HEK293 (cell line): ENCODE results near the gene IFFO2.

ENCODE experiments used
- CTCF ChIA-PET: fragments of 350-600 bp; formaldehyde crosslinking; extraction: SDS; loops from one replicate; lab custom pipeline; 2021; ENCODE audit warnings: antibody characterized with exemption; lab: Yijun Ruan, JAX
- POLR2A ChIA-PET: fragments of 300-600 bp; formaldehyde crosslinking; extraction: SDS; loops from one replicate; lab custom pipeline; 2020; ENCODE audit warnings: antibody characterized with exemption, inconsistent platforms; lab: Yijun Ruan, JAX
- H3K27ac ChIP-seq: fragments of 200-500 bp; sonication (Bioruptor generic); 2 replicates; pipeline ENCODE4 v1.5.1; 2014; ENCODE audit warnings: low read depth, low read length, control low read depth, inconsistent platforms; ENCODE audit errors: extremely low read depth
- H3K36me3 ChIP-seq, 2 experiments: fragments of 200-500 bp in 1 of 2; sonication (Bioruptor generic) in 1 of 2; 1 replicate in 1 of 2; 2 replicates in 1 of 2; pipeline ENCODE4 v1.5.1; 2014 to 2017; ENCODE audit warnings: inconsistent platforms in 2 of 2, low read length in 2 of 2; ENCODE audit not compliant: control insufficient read depth in 2 of 2, insufficient read depth in 1 of 2
- H3K4me1 ChIP-seq: fragments of 200-500 bp; sonication (Bioruptor generic); 2 replicates; pipeline ENCODE4 v1.5.1; 2014; ENCODE audit warnings: mild to moderate bottlenecking, low read length, inconsistent platforms; ENCODE audit not compliant: control insufficient read depth, insufficient read depth
- H3K4me3 ChIP-seq: 2 replicates; pipeline ENCODE4 v1.5.1; 2011; ENCODE audit warnings: low read depth, mild to moderate bottlenecking, control low read depth, low read length, moderate library complexity
- H3K9me3 ChIP-seq: fragments of 200-500 bp; sonication (Bioruptor generic); 2 replicates; pipeline ENCODE4 v1.5.1; 2014; ENCODE audit warnings: low read depth, low read length, inconsistent platforms; ENCODE audit not compliant: control insufficient read depth, insufficient read depth
- AEBP2 ChIP-seq: fragments of 450-650 bp; formaldehyde crosslinking; IDR thresholded peaks from 2 replicates; pipeline ENCODE4 v1.5.1; 2016; ENCODE audit warnings: missing biosample characterization, missing genetic modification characterization, borderline replicate concordance
- GLIS1 ChIP-seq: fragments of 450-650 bp; formaldehyde crosslinking; IDR thresholded peaks from 2 replicates; pipeline ENCODE4 v1.5.1; 2016; ENCODE audit warnings: missing biosample characterization, missing genetic modification characterization
- KLF1 ChIP-seq: fragments of 450-650 bp; formaldehyde crosslinking; IDR thresholded peaks from 2 replicates; pipeline ENCODE4 v1.5.1; 2016; ENCODE audit warnings: missing biosample characterization, missing genetic modification characterization
- KLF17 ChIP-seq: fragments of 450-650 bp; formaldehyde crosslinking; IDR thresholded peaks from 2 replicates; pipeline ENCODE4 v1.5.1; 2016; ENCODE audit warnings: missing biosample characterization, missing genetic modification characterization
- SP2 ChIP-seq: fragments of 450-650 bp; formaldehyde crosslinking; IDR thresholded peaks from 2 replicates; pipeline ENCODE4 v1.5.1; 2016; ENCODE audit warnings: missing biosample characterization, missing genetic modification characterization
- YY2 ChIP-seq: fragments of 450-650 bp; formaldehyde crosslinking; IDR thresholded peaks from 2 replicates; pipeline ENCODE4 v1.5.1; 2016; ENCODE audit warnings: missing biosample characterization, missing genetic modification characterization
- ZBTB11 ChIP-seq: fragments of 450-650 bp; formaldehyde crosslinking; conservative IDR thresholded peaks from 2 replicates; pipeline ENCODE4 v1.5.1; 2016; ENCODE audit warnings: low read depth, missing biosample characterization, missing genetic modification characterization
- ZBTB17 ChIP-seq: fragments of 450-650 bp; formaldehyde crosslinking; IDR thresholded peaks from 2 replicates; pipeline ENCODE4 v1.5.1; 2016; ENCODE audit warnings: missing biosample characterization, missing genetic modification characterization
- ZNF132 ChIP-seq: fragments of 450-650 bp; formaldehyde crosslinking; IDR thresholded peaks from 2 replicates; pipeline ENCODE4 v1.5.1; 2017; ENCODE audit warnings: missing biosample characterization, missing genetic modification characterization, borderline replicate concordance
- ZNF169 ChIP-seq: fragments of 450-650 bp; formaldehyde crosslinking; IDR thresholded peaks from 2 replicates; pipeline ENCODE4 v1.5.1; 2016; ENCODE audit warnings: missing biosample characterization, missing genetic modification characterization
- ZNF324 ChIP-seq: fragments of 450-650 bp; formaldehyde crosslinking; IDR thresholded peaks from 2 replicates; pipeline ENCODE4 v1.5.1; 2016; ENCODE audit warnings: missing biosample characterization, missing genetic modification characterization
- ZNF423 ChIP-seq: fragments of 450-650 bp; formaldehyde crosslinking; IDR thresholded peaks from 2 replicates; pipeline ENCODE4 v1.5.1; 2016; ENCODE audit warnings: missing biosample characterization, missing genetic modification characterization
- ZNF449 ChIP-seq: fragments of 450-650 bp; formaldehyde crosslinking; IDR thresholded peaks from 2 replicates; pipeline ENCODE4 v1.5.1; 2017; ENCODE audit warnings: missing biosample characterization, mild to moderate bottlenecking, missing genetic modification characterization, moderate library complexity
- ZNF555 ChIP-seq: fragments of 450-650 bp; formaldehyde crosslinking; conservative IDR thresholded peaks from 2 replicates; pipeline ENCODE4 v1.5.1; 2017; ENCODE audit warnings: missing biosample characterization, mild to moderate bottlenecking, missing genetic modification characterization, inconsistent platforms
- ZNF580 ChIP-seq: fragments of 450-650 bp; formaldehyde crosslinking; IDR thresholded peaks from 2 replicates; pipeline ENCODE4 v1.5.1; 2016; ENCODE audit warnings: missing biosample characterization, missing genetic modification characterization
- ZNF600 ChIP-seq: fragments of 450-650 bp; formaldehyde crosslinking; IDR thresholded peaks from 2 replicates; pipeline ENCODE4 v1.5.1; 2016; ENCODE audit warnings: missing biosample characterization, missing genetic modification characterization
- ZNF658 ChIP-seq: fragments of 450-650 bp; formaldehyde crosslinking; IDR thresholded peaks from 2 replicates; pipeline ENCODE4; 2016; ENCODE audit warnings: missing biosample characterization, missing genetic modification characterization
- ZNF768 ChIP-seq: fragments of 450-650 bp; formaldehyde crosslinking; IDR thresholded peaks from 2 replicates; pipeline ENCODE4 v1.5.1; 2018; ENCODE audit warnings: missing biosample characterization, mild to moderate bottlenecking, missing genetic modification characterization

Gene IFFO2

GRCh38 chr1:18953731-18954231, 2.7 kb downstream of the IFFO2 start:
- TF ChIP-seq KLF1 (tag by site-specific recombination) (peak; percentile 70), GLIS1 (tag by site-specific recombination) (peak; percentile 34; the same call in 1 of the 2 replicates), KLF17 (tag by site-specific recombination) (0 out of 2 replicates have a peak, but pooled peaks have one; percentile 20), SP2 (tag by site-specific recombination) (no peak), ZNF600 (tag by site-specific recombination) (0 out of 2 replicates have a peak, but pooled peaks have one; percentile 16)
- H3K27ac ChIP-seq = no peak overlapping the region
- H3K4me3 ChIP-seq = no peak overlapping the region
- ChIA-PET CTCF (interaction anchor here (1.2 to 3.6 kb wide), 4 partner anchors 9 to 78 kb away, joined by 3 to 20 read pairs (median 4); no protein-coding TSS in a partner anchor), POLR2A (interaction anchor here (1.0 to 3.4 kb wide), 2 partner anchors 9 to 51 kb away, joined by 4 to 22 read pairs; partner anchors contain the start of gene ALDH4A1)
- H3K9me3 ChIP-seq = no peaks in the 10 kb centered on the region
- H3K36me3 ChIP-seq = peaks cover 0 to 5% of the 10 kb centered on the region in 2 experiments; a peak in 1 of 3 replicates
- H3K4me1 ChIP-seq = peaks cover 3% of the 10 kb centered on the region; the same call in 1 of the 2 replicates

- no peak overlapping the region for H3K27ac ChIP-seq
- H3K9me3 ChIP-seq = no peaks in the 10 kb centered on the region
- no peak overlapping the region for H3K4me3 ChIP-seq
- peaks cover 0 to 5% of the 10 kb centered on the region in 2 experiments; a peak in 1 of 3 replicates for H3K36me3 ChIP-seq
- CTCF ChIA-PET = interaction anchor here (0.7 to 3.6 kb wide), 3 partner anchors 15 to 1533 kb away, joined by 3 to 20 read pairs (median 4); no protein-coding TSS in a partner anchor
- POLR2A ChIA-PET = no interaction called here
- TF ChIP-seq ZNF768 (tag by site-specific recombination) = peak; percentile 97
- no peak for TF ChIP-seq AEBP2
- TF ChIP-seq ZNF658 (tag by site-specific recombination) = no peak
- TF ChIP-seq ZNF555 (tag by site-specific recombination) = no peak
- no peak for TF ChIP-seq ZNF132 (tag by site-specific recombination)
- no peak for TF ChIP-seq ZBTB11 (tag by site-specific recombination)
- no peak for TF ChIP-seq YY2 (tag by site-specific recombination)
- no peak for TF ChIP-seq ZBTB17
- no peak for TF ChIP-seq ZNF324 (tag by site-specific recombination)
- TF ChIP-seq ZNF423 (tag by site-specific recombination) = no peak
- TF ChIP-seq ZNF600 (tag by site-specific recombination) = no peak
- TF ChIP-seq ZNF580 (tag by site-specific recombination) = 0 out of 2 replicates have a peak, but pooled peaks have one; percentile 39
- TF ChIP-seq ZNF169 (tag by site-specific recombination) = no peak
- 0 out of 2 replicates have a peak, but pooled peaks have one; percentile 15 for TF ChIP-seq ZNF449 (tag by site-specific recombination)
- H3K4me1 ChIP-seq = peaks cover 3% of the 10 kb centered on the region; the same call in 1 of the 2 replicates
Observed at GRCh38 chr1:18951818-18952391, 4.6 kb downstream of the IFFO2 start.
